Esophagus muscularis mucosa (tissue), 4 donors: ENCODE measurements around the gene GUCY1B1. TPM values are rescaled to one million over a fixed set of nuclear protein-coding genes. Genes with fewer than 3 reads are reported as not detected.

Experiments
- DNase-seq: peaks from one replicate; pipeline ENCODE4 v3.0.0-alpha.2; 2017; ENCODE audit errors: extremely low spot score
- H3K27ac ChIP-seq, 4 donors: fragments of 200-600 bp; sonication (generic); replicated peaks in 1 of 4; 1 replicate in 3 of 4; 2 replicates in 1 of 4; pipeline ENCODE4 v1.5.1; 2016 to 2019; ENCODE audit warnings: mild to moderate bottlenecking in 1 of 4
- H3K27me3 ChIP-seq, 4 donors: fragments of 200-600 bp; sonication (generic); one replicate each; pipeline versions ENCODE4 v1.5.1 to v1.6.0; 2016 to 2019
- H3K36me3 ChIP-seq, 4 donors: fragments of 200-600 bp; sonication (generic); one replicate each; pipeline ENCODE4 v1.5.1; 2016 to 2019
- H3K4me1 ChIP-seq, 4 donors: fragments of 200-600 bp; sonication (generic); one replicate each; pipeline ENCODE4 v1.5.1; 2016 to 2019
- H3K4me3 ChIP-seq, 4 donors: fragments of 200-600 bp; sonication (generic); 1 replicate in 2 of 4; 2 replicates in 2 of 4; pipeline ENCODE4 v1.5.1; 2016 to 2019; ENCODE audit warnings: mild to moderate bottlenecking in 4 of 4, moderate library complexity in 1 of 4
- H3K9me3 ChIP-seq, 4 donors: fragments of 200-600 bp; sonication (generic); 1 replicate in 3 of 4; 2 replicates in 1 of 4; pipeline ENCODE4 v1.5.1; 2016 to 2019
- EP300 ChIP-seq: sonication (generic); formaldehyde crosslinking; IDR thresholded peaks from one replicate; pipeline ENCODE4 v1.6.1; 2017; ENCODE audit warnings: antibody characterized with exemption
- POLR2A ChIP-seq: fragments of 450-650 bp; IDR thresholded peaks from one replicate; pipeline ENCODE4 v1.6.1; 2017; ENCODE audit warnings: antibody characterized with exemption, moderate library complexity, mild to moderate bottlenecking, low read depth
- POLR2AphosphoS5 ChIP-seq, 2 donors: sonication (generic); formaldehyde crosslinking; IDR thresholded peaks; one replicate each; pipeline ENCODE4 v1.6.1; 2017; ENCODE audit warnings: antibody characterized with exemption in 2 of 2
- WGBS: methylation state at CpG from one replicate; pipeline ENCODE4 v1.1.5; 2018; 5-methylcytosine and 5-hydroxymethylcytosine counted together
- intact Hi-C: fragments of 100-400 bp; cut with DNase I; formaldehyde crosslinking; loops from one replicate; pipeline ENCODE4 v1.15.1; 2023
- total RNA-seq, 4 donors: library from RNA; depleted of rRNA; stranded (reverse); fragments of >200 nt; gene quantifications; one replicate each; pipeline versions ENCODE4 v1.1.0 to v1.2.1, GENCODE V29; 2016
- TF ChIP-seq, protein P1 (sequence below), 3 experiments: fragments of 200-600 bp in 2 of 3; fragments of 450-650 bp in 1 of 3; sonication (generic) in 2 of 3; IDR thresholded peaks; one replicate each; pipeline ENCODE4 v1.5.1; 2017 to 2019; ENCODE audit warnings: antibody characterized with exemption in 3 of 3, mild to moderate bottlenecking in 2 of 3, moderate library complexity in 1 of 3

GUCY1B1 gene
- 10 to 100 TPM; 30.6 to 61.9 (median 41.6) TPM for total RNA-seq

DNA sequence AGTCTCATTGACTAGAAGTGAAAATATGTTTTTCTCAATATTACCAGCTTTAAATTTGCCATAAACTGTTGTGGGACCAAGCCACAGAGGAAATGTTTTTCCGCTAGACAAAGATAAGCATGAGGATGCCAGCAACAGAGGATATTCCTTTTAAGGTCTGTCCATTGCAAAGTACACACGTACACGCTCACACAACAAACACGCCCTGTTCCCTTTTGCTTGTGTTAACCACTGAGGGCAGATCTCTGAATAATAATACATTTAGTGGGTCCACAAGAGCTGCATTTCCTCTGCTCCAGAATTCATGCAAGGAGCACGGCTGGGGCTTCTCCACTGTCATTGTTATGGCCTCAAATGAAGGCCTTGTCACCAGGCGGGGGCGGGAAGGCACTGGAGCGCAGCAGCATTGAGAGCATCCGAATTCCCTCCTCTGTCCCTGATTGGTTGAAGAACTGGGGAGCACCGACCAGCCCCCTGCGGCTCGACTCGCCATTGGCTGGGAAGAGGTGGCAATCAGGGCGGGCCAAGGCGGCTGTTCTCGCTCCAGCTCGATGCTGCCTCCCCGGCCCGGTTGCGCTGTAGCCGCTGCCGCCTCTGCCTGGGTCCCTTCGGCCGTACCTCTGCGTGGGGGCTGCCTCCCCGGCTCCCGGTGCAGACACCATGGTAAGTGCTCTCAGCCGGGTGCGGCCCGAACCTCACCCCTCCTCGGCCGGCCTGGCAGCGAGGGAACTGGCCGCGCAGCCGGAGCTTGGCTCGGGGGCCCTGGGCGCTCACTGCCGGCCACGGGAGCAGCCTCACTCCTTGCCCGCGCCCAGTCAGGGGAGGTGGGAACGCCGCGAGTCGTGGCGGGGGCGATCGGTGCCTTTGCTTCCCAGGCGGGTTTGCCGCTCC, at the start of gene GUCY1B1:
Gene GUCY1B1, plus strand, starts transcription at position 541 of the 891 bp plus-strand sequence. Its CDS starts 120 bp downstream, at position 661.
- peaks cover 3 to 35% (median 33%) of the 10 kb centered on the region in 4 donors for H3K4me1 ChIP-seq
- no peaks in the 10 kb centered on the region for H3K9me3 ChIP-seq
- peak within 1 kb of the TSS; percentile 68 to 91 (median 76) for H3K4me3 ChIP-seq
- TF ChIP-seq EP300 (no peak), POLR2A (peak; percentile 11), POLR2AphosphoS5 (IDR thresholded peaks at IDR 0.05) (peak; percentile 61 to 86)
- TF ChIP-seq, protein P1, sequence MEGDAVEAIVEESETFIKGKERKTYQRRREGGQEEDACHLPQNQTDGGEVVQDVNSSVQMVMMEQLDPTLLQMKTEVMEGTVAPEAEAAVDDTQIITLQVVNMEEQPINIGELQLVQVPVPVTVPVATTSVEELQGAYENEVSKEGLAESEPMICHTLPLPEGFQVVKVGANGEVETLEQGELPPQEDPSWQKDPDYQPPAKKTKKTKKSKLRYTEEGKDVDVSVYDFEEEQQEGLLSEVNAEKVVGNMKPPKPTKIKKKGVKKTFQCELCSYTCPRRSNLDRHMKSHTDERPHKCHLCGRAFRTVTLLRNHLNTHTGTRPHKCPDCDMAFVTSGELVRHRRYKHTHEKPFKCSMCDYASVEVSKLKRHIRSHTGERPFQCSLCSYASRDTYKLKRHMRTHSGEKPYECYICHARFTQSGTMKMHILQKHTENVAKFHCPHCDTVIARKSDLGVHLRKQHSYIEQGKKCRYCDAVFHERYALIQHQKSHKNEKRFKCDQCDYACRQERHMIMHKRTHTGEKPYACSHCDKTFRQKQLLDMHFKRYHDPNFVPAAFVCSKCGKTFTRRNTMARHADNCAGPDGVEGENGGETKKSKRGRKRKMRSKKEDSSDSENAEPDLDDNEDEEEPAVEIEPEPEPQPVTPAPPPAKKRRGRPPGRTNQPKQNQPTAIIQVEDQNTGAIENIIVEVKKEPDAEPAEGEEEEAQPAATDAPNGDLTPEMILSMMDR (IDR thresholded peaks at IDR 0.05): peak; percentile 30 to 67 (median 36)
- no peaks in the 10 kb centered on the region for H3K27me3 ChIP-seq
- DNase-seq: peak; percentile 95
- WGBS: 13% methylated on average over 23 of the region's 51 CpGs
- no peaks in the 10 kb centered on the region for H3K36me3 ChIP-seq
- intact Hi-C loops: loop anchor here (10.0 kb wide), 1 partner anchor 234 kb away; no protein-coding TSS in a partner anchor
- peak within 1 kb of the TSS; percentile 88 to 95 (median 90) for H3K27ac ChIP-seq

DNA sequence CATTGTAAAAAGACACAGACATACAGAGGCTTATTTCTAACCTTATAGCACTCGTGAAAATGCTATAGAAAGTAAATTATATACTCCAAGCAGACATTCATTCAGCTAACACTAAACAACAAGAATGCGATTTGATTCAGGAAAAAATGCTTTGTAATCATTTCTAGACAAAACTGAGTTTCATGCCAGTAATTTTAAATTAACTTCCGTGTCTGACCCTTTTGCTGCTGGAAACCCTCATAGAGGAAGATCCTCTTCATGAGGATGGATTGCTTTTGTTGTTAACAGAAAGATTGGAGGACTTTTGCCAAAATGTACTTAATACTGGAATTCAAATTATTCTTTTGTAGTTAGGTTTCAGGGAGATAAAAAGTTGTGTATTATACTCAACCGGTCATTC, 48.9 kb upstream of the GUCY1B1 start:
- no peaks in the 10 kb centered on the region for H3K27me3 ChIP-seq
- 69% methylated on average over 4 of the region's 4 CpGs for WGBS
- H3K9me3 ChIP-seq: no peaks in the 10 kb centered on the region
- peaks cover 12 to 23% (median 16%) of the 10 kb centered on the region in 4 donors for H3K4me1 ChIP-seq
- DNase-seq: no peak
- H3K36me3 ChIP-seq: peaks cover 0 to 15% (median 1%) of the 10 kb centered on the region in 4 donors
- TF ChIP-seq POLR2A: no peak
- no peak for TF ChIP-seq POLR2AphosphoS5 (IDR thresholded peaks at IDR 0.05)
- no peak for TF ChIP-seq EP300
- TF ChIP-seq, protein P1 (IDR thresholded peaks at IDR 0.05): no peak
- no peak overlapping the region for H3K27ac ChIP-seq
- intact Hi-C loops: no loop called here
- no peak overlapping the region for H3K4me3 ChIP-seq

DNA sequence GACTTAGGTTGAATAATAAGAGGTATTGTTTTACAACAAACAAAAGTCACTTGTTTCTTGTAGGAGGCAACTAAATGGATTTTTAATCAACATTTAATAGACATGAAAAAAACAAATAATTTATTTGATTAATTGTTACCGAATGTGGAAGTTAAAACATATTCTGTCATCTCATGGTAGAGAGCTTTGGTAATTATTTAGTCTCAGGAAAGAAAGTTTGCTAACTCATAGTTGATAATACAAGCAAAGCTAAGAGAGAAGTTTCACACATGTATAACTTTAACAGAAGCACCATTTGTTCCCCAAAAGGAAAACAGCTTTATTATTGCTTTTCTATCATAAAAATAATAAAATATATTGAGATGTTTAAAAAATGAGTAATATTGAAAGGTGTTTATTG, 47.3 kb upstream of the GUCY1B1 start:
- H3K27ac ChIP-seq: no peak overlapping the region
- no peak overlapping the region for H3K4me3 ChIP-seq
- no peaks in the 10 kb centered on the region for H3K9me3 ChIP-seq
- TF ChIP-seq, protein P1 (IDR thresholded peaks at IDR 0.05): no peak
- TF ChIP-seq POLR2AphosphoS5 (IDR thresholded peaks at IDR 0.05): no peak
- TF ChIP-seq EP300: no peak
- no peak for TF ChIP-seq POLR2A
- peaks cover 0 to 20% (median 1%) of the 10 kb centered on the region in 4 donors for H3K36me3 ChIP-seq
- peaks cover 0 to 13% (median 5%) of the 10 kb centered on the region in 4 donors for H3K4me1 ChIP-seq
- 83% methylated on average over 1 of the region's 1 CpG for WGBS
- no peaks in the 10 kb centered on the region for H3K27me3 ChIP-seq
- DNase-seq: no peak
- intact Hi-C loops: no loop called here

GRCh38 chr4:155712846-155713245, 46.0 kb upstream of the GUCY1B1 start:
- no peaks in the 10 kb centered on the region for H3K27me3 ChIP-seq
- no peak overlapping the region for H3K27ac ChIP-seq
- intact Hi-C loops: no loop called here
- WGBS: 75% methylated on average over 3 of the region's 3 CpGs
- no peak for DNase-seq
- no peaks in the 10 kb centered on the region for H3K9me3 ChIP-seq
- no peak for TF ChIP-seq EP300
- TF ChIP-seq POLR2AphosphoS5 (IDR thresholded peaks at IDR 0.05): no peak
- no peak for TF ChIP-seq POLR2A
- TF ChIP-seq, protein P1 (IDR thresholded peaks at IDR 0.05): no peak
- H3K4me1 ChIP-seq: peaks cover 0 to 13% (median 3%) of the 10 kb centered on the region in 4 donors
- H3K36me3 ChIP-seq: peaks cover 0 to 20% (median 5%) of the 10 kb centered on the region in 4 donors
- no peak overlapping the region for H3K4me3 ChIP-seq
